PC-9 (cell line): Measurements from ENCODE around the gene DDX41.

Experiments
- CTCF ChIP-seq: fragments of 200-600 bp; sonication (generic); conservative IDR thresholded peaks from 2 replicates; pipeline ENCODE4 v1.6.1; 2017; ENCODE audit warnings: mixed run types, antibody characterized with exemption, mild to moderate bottlenecking, moderate library complexity
- EZH2 ChIP-seq: fragments of 200-600 bp; sonication (generic); IDR thresholded peaks from 2 replicates; pipeline ENCODE4 v1.8.0; 2017; ENCODE audit warnings: antibody characterized with exemption, low read depth

GRCh38 chr5:177502886-177503285 is 13.9 kb downstream of the DDX41 start:
- TF ChIP-seq CTCF: no peak
- no peak for TF ChIP-seq EZH2
